Fibroblast of skin of back (primary cell): ENCODE measurements around the gene GPRIN1.
"Not testable (repeated sequence)": the region's sequence is repeated elsewhere in the genome, so short reads cannot be mapped to it uniquely, and the experiment has no call there.

ENCODE experiments used
- DNase-seq: peaks from one replicate; pipeline ENCODE4 v3.0.0-alpha.2; 2013

GPRIN1 gene

GRCh38 chr5:176596689-176597416, 13.1 kb downstream of the GPRIN1 start:
- DNase-seq: peak; percentile 32

- no peak for DNase-seq
Observed at GRCh38 chr5:176596069-176596644, 13.8 kb downstream of the GPRIN1 start.

- DNase-seq: no peak
Observed at GRCh38 chr5:176595386-176595943, 14.5 kb downstream of the GPRIN1 start.

GRCh38 chr5:176594554-176594953, 15.4 kb downstream of the GPRIN1 start:
- no peak for DNase-seq

GRCh38 chr5:176593273-176593869, 16.6 kb downstream of the GPRIN1 start:
- no peak for DNase-seq

GRCh38 chr5:176592573-176592972, 17.4 kb downstream of the GPRIN1 start:
- no peak for DNase-seq

GRCh38 chr5:176591667-176592066, 18.3 kb downstream of the GPRIN1 start:
- not testable (repeated sequence) for DNase-seq

- no peak for DNase-seq
Observed at GRCh38 chr5:176590035-176590717, 19.8 kb downstream of the GPRIN1 start.

GRCh38 chr5:176589039-176589769, 20.8 kb downstream of the GPRIN1 start:
- DNase-seq: no peak

GRCh38 chr5:176588297-176588696, 21.7 kb downstream of the GPRIN1 start:
- no peak for DNase-seq

- no peak for DNase-seq
Observed at GRCh38 chr5:176587398-176587797, 22.6 kb downstream of the GPRIN1 start.

GRCh38 chr5:176583076-176583475, 26.9 kb downstream of the GPRIN1 start:
- no peak for DNase-seq

- no peak for DNase-seq
Observed at GRCh38 chr5:176581361-176581760, 28.6 kb downstream of the GPRIN1 start.

- DNase-seq: no peak
Observed at GRCh38 chr5:176579323-176579722, 30.6 kb downstream of the GPRIN1 start.

GRCh38 chr5:176578391-176578808, 31.6 kb downstream of the GPRIN1 start:
- peak; percentile 28 for DNase-seq

- no peak for DNase-seq
Observed at GRCh38 chr5:176577312-176578176, 32.4 kb downstream of the GPRIN1 start.

- DNase-seq: no peak
Observed at GRCh38 chr5:176575488-176576422, 34.2 kb downstream of the GPRIN1 start.

- no peak for DNase-seq
Observed at GRCh38 chr5:176575066-176575465, 34.9 kb downstream of the GPRIN1 start.

- no peak for DNase-seq
Observed at GRCh38 chr5:176574297-176574591, 35.7 kb downstream of the GPRIN1 start.

GRCh38 chr5:176573564-176574296, 36.2 kb downstream of the GPRIN1 start:
- DNase-seq: peak; percentile 41
